GM19043 (cell line): ENCODE data around the gene P4HA3.

ENCODE experiments used
- ATAC-seq: cut with Tn5 transposase; IDR thresholded peaks from one replicate; pipeline ENCODE4 v1.9.1; 2021; ENCODE audit warnings: low read depth; ENCODE audit not compliant: unreplicated experiment

Gene P4HA3

GRCh38 chr11:74318241-74318932, 6.9 kb upstream of the P4HA3 start:
- ATAC-seq: no peak

GRCh38 chr11:74316772-74317505, 5.5 kb upstream of the P4HA3 start:
- ATAC-seq: no peak

GRCh38 chr11:74312326-74312725, 886 bp upstream of the P4HA3 start:
- ATAC-seq: no peak

GRCh38 chr11:74310857-74311256, 583 bp downstream of the P4HA3 start:
- ATAC-seq: no peak

- ATAC-seq: no peak
Observed at GRCh38 chr11:74307434-74307833, 4.0 kb downstream of the P4HA3 start.

GRCh38 chr11:74306435-74307175, 4.8 kb downstream of the P4HA3 start:
- no peak for ATAC-seq

- ATAC-seq: no peak
Observed at GRCh38 chr11:74299015-74299414, 12.4 kb downstream of the P4HA3 start.

- ATAC-seq: no peak
Observed at GRCh38 chr11:74297484-74297883, 14.0 kb downstream of the P4HA3 start.

GRCh38 chr11:74288911-74289310, 22.5 kb downstream of the P4HA3 start:
- no peak for ATAC-seq

- ATAC-seq: no peak
Observed at GRCh38 chr11:74288161-74288560, 23.3 kb downstream of the P4HA3 start.

GRCh38 chr11:74284466-74284865, 27.0 kb downstream of the P4HA3 start:
- ATAC-seq: no peak

GRCh38 chr11:74283580-74284180, 27.8 kb downstream of the P4HA3 start:
- no peak for ATAC-seq

GRCh38 chr11:74282914-74283371, 28.5 kb downstream of the P4HA3 start:
- no peak for ATAC-seq

GRCh38 chr11:74282421-74282820, 29.0 kb downstream of the P4HA3 start:
- ATAC-seq: no peak

- no peak for ATAC-seq
Observed at GRCh38 chr11:74280494-74280893, 30.9 kb downstream of the P4HA3 start.

GRCh38 chr11:74279256-74279655, 32.2 kb downstream of the P4HA3 start:
- no peak for ATAC-seq

GRCh38 chr11:74278721-74279161, 32.7 kb downstream of the P4HA3 start:
- no peak for ATAC-seq

- no peak for ATAC-seq
Observed at GRCh38 chr11:74278103-74278502, 33.3 kb downstream of the P4HA3 start.

GRCh38 chr11:74276581-74276980, 34.9 kb downstream of the P4HA3 start:
- no peak for ATAC-seq

GRCh38 chr11:74272276-74272675, 39.2 kb downstream of the P4HA3 start:
- ATAC-seq: no peak
